ENCODE data around the gene VWA8.

The VWA8 gene

DNA sequence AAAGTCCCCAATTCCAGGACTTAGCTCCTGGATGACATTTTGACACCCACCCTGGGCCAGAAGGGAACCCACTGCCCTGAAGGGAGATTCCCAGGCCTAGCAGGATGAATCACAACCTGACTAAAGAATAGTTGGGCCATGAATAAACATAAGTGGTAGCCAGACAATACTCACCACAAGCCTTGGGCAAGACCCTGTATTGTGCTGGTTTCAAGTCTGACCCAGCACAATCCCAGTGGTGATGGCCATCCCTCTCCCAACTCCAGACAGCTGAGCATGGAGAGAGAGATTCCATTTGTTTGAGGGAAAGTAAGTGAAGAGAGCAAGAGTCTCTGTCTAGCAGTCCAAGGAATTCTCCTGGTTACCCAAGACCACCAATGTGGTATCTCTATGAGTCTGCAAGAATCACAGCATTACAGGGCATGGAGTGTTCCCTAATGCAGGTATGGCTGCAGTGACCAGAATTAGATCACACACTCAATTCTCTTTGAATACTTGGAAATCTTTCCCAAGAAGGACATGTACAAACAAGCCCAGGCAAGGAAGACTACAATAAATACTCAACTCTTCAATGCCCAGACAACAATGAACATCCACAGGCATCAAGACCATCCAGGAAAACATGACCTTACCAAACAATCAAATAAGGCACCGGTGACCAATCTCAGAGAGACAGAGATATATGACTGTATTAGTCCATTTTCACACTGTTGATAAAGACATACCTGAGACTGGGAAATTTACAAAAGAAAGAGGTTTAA is 158.0 kb downstream of the VWA8 start:
- no peak for TF ChIP-seq EZH2phosphoT487 (IDR thresholded peaks at IDR 0.05; ENCODE audit: borderline replicate concordance, low read length)
- TF ChIP-seq, protein P1, sequence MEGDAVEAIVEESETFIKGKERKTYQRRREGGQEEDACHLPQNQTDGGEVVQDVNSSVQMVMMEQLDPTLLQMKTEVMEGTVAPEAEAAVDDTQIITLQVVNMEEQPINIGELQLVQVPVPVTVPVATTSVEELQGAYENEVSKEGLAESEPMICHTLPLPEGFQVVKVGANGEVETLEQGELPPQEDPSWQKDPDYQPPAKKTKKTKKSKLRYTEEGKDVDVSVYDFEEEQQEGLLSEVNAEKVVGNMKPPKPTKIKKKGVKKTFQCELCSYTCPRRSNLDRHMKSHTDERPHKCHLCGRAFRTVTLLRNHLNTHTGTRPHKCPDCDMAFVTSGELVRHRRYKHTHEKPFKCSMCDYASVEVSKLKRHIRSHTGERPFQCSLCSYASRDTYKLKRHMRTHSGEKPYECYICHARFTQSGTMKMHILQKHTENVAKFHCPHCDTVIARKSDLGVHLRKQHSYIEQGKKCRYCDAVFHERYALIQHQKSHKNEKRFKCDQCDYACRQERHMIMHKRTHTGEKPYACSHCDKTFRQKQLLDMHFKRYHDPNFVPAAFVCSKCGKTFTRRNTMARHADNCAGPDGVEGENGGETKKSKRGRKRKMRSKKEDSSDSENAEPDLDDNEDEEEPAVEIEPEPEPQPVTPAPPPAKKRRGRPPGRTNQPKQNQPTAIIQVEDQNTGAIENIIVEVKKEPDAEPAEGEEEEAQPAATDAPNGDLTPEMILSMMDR (IDR thresholded peaks at IDR 0.05; ENCODE audit: low read depth, low read length, poor library complexity, severe bottlenecking), result no peak
- Histone ChIP-seq H3K4me3 (ENCODE audit: low read length) (no peak overlapping the region), H4K20me1 (ENCODE audit: control insufficient read depth, insufficient read depth, low read depth, low read length) (no peaks in the 10 kb centered on the region), H3K4me1 (ENCODE audit: control insufficient read depth, low read length) (no peaks in the 10 kb centered on the region), H3F3A (ENCODE audit: control insufficient read depth, insufficient read depth) (no peaks in the 10 kb centered on the region), H3K9me2 (replicated peaks; ENCODE audit: control insufficient read depth, low read length) (no peaks in the 10 kb centered on the region), H3K4me2 (ENCODE audit: low read length) (no peak overlapping the region), H3K79me2 (ENCODE audit: control insufficient read depth, low read length) (no peaks in the 10 kb centered on the region), H3K27ac (ENCODE audit: low read depth, low read length) (no peak overlapping the region), H3K27me3 (ENCODE audit: control insufficient read depth, low read length) (no peaks in the 10 kb centered on the region), H3K9me3 (ENCODE audit: control insufficient read depth, insufficient read depth, low read length) (peaks cover 4% of the 10 kb centered on the region; the same call in 1 of the 2 replicates), H3K36me3 (ENCODE audit: control insufficient read depth, low read length) (peaks cover 23% of the 10 kb centered on the region)

DNA sequence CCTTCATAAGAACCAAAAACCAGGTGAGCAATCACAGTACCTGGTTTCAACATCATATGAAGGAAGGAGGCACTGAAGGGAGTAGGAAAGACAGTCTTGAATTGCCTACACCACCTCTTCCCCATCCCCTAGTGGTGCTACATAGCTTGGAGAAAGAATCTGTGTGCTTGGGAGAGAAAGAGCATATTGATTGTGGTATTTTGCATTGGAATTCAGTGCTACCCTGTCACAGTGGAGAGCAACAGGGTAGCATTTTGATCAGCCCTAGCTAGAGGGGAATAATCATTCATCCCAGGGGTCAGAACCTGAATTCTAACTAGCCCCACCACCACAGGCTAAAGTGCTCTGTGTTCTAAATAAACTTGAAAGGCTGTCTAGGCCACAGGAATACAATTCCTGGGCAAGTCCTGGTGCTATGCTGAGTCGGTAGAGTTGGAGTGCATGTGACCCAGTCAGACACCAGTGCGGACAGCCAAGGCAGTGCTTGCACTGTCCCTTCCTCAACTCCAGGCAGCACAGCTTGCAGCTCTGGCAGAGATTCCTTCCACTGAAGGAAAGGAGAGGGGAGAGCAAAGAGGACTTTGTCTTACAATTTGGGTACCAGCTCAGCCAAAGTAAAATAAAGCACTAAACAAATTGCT is 158.7 kb downstream of the VWA8 start:
- no peaks in the 10 kb centered on the region for H3K4me1 ChIP-seq (ENCODE audit: control insufficient read depth, low read length)
- H3F3A ChIP-seq (ENCODE audit: control insufficient read depth, insufficient read depth), result no peaks in the 10 kb centered on the region
- H3K36me3 ChIP-seq (ENCODE audit: control insufficient read depth, low read length), result peaks cover 19% of the 10 kb centered on the region
- TF ChIP-seq EZH2phosphoT487 (IDR thresholded peaks at IDR 0.05; ENCODE audit: borderline replicate concordance, low read length), result no peak
- TF ChIP-seq, protein P1 (IDR thresholded peaks at IDR 0.05; ENCODE audit: low read depth, low read length, poor library complexity, severe bottlenecking), result no peak
- no peaks in the 10 kb centered on the region for H4K20me1 ChIP-seq (ENCODE audit: control insufficient read depth, insufficient read depth, low read depth, low read length)
- no peak overlapping the region for H3K27ac ChIP-seq (ENCODE audit: low read depth, low read length)
- no peaks in the 10 kb centered on the region for H3K27me3 ChIP-seq (ENCODE audit: control insufficient read depth, low read length)
- no peaks in the 10 kb centered on the region for H3K9me2 ChIP-seq (replicated peaks; ENCODE audit: control insufficient read depth, low read length)
- H3K79me2 ChIP-seq (ENCODE audit: control insufficient read depth, low read length), result no peaks in the 10 kb centered on the region
- H3K9me3 ChIP-seq (ENCODE audit: control insufficient read depth, insufficient read depth, low read length), result peaks cover 4% of the 10 kb centered on the region; the same call in 1 of the 2 replicates
- H3K4me3 ChIP-seq (ENCODE audit: low read length), result no peak overlapping the region
- no peak overlapping the region for H3K4me2 ChIP-seq (ENCODE audit: low read length)

DNA sequence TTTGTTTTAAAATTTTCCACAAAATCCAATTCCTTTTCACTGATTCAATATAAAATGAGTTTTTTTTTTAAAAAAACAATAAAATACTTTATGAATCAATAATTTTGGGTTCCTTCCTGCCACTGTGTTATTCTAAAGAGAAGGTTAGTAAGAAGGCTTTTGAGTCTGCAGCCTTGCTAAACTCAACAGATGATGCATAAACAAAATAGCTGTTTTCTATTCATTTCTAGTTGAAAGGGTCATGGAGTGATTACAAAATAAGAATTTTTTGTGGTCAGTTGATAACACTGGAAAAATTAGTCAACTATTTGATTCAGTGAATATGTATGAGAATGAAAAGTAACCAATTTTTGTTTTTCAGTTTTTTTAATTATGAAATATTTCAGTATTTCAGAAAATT is 169.9 kb downstream of the VWA8 start:
- H3F3A ChIP-seq (ENCODE audit: control insufficient read depth, insufficient read depth), result no peaks in the 10 kb centered on the region
- H3K79me2 ChIP-seq (ENCODE audit: control insufficient read depth, low read length), result no peaks in the 10 kb centered on the region
- no peak for TF ChIP-seq EZH2phosphoT487 (IDR thresholded peaks at IDR 0.05; ENCODE audit: borderline replicate concordance, low read length)
- TF ChIP-seq, protein P1 (IDR thresholded peaks at IDR 0.05; ENCODE audit: low read depth, low read length, poor library complexity, severe bottlenecking), result no peak
- H3K9me2 ChIP-seq (replicated peaks; ENCODE audit: control insufficient read depth, low read length), result no peaks in the 10 kb centered on the region
- H3K27ac ChIP-seq (ENCODE audit: low read depth, low read length), result no peak overlapping the region
- H3K27me3 ChIP-seq (ENCODE audit: control insufficient read depth, low read length), result no peaks in the 10 kb centered on the region
- no peaks in the 10 kb centered on the region for H3K36me3 ChIP-seq (ENCODE audit: control insufficient read depth, low read length)
- H3K9me3 ChIP-seq (ENCODE audit: control insufficient read depth, insufficient read depth, low read length), result no peaks in the 10 kb centered on the region
- H3K4me1 ChIP-seq (ENCODE audit: control insufficient read depth, low read length), result no peaks in the 10 kb centered on the region
- no peak overlapping the region for H3K4me3 ChIP-seq (ENCODE audit: low read length)
- H3K4me2 ChIP-seq (ENCODE audit: low read length), result no peak overlapping the region
- H4K20me1 ChIP-seq (ENCODE audit: control insufficient read depth, insufficient read depth, low read depth, low read length), result no peaks in the 10 kb centered on the region
